GM21619 (cell line): Measurements from ENCODE around the gene FBXO31.
"Not testable (repeated sequence)": the region's sequence is repeated elsewhere in the genome, so short reads cannot be mapped to it uniquely, and the experiment has no call there.

Experiments used
- ATAC-seq: cut with Tn5 transposase; IDR thresholded peaks from one replicate; pipeline ENCODE4 v1.9.1; 2021; ENCODE audit not compliant: unreplicated experiment

FBXO31 gene

GRCh38 chr16:87344931-87345631 is 38.5 kb downstream of the FBXO31 start:
- no peak for ATAC-seq

DNA sequence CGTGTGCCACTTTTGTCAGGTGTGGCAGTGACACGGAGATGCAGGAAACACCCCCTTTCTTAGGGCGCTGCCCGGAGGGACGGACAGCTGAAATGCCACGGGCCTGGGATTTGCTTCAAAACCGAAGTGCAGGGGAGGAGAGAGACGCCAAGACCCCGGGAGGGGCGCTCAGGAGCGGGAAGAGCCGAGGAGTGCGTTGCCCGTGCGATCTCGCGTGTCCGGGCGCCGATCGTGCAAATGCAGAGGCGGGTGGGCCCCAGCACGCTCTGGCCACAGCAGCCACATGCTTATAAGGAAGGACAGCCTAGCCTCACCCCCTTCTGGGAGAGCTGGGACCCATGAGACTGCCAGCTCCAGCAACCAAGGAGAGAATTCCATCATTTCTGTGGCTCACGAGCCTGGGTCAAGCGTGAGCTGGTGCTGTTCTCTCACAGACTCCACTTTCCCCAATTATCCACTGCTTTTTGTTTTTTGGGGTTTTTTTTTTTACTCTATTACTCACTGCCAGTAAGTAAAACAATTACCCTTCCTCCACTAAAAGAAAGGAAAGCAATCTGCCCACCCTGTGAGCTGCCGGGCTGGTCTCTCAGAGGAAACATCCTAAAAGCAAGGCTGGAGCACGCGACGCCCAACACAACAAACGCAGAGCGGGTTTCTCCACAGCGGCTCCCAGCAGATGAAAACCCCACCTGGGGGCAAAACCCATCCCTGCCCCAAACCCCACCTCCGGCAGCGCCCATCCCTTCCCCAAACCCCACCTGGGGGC is 39.2 kb downstream of the FBXO31 start:
- no peak for ATAC-seq

GRCh38 chr16:87343753-87344050 is 39.9 kb downstream of the FBXO31 start:
- no peak for ATAC-seq

- ATAC-seq: no peak
Observed at GRCh38 chr16:87342978-87343752, 40.4 kb downstream of the FBXO31 start.

DNA sequence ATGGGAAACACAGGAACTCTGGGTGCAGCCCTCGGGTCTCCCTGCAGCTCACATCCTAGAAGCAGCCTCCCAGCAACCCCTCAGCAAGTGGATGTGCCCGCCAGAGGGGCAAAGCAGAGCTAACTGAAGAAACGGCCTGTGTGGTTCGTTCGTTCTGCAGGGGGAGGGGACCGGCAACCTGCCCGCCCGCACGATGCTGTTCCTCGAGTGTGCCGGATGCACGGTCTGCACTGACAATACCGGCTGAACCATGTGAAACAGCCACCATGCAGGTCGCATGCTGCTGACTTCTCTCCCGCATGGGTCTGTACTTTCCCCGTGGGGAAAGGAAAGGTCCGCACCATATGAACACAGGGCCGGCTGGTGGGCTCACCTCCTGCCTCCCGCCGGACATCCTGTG is 41.1 kb downstream of the FBXO31 start:
- no peak for ATAC-seq

DNA sequence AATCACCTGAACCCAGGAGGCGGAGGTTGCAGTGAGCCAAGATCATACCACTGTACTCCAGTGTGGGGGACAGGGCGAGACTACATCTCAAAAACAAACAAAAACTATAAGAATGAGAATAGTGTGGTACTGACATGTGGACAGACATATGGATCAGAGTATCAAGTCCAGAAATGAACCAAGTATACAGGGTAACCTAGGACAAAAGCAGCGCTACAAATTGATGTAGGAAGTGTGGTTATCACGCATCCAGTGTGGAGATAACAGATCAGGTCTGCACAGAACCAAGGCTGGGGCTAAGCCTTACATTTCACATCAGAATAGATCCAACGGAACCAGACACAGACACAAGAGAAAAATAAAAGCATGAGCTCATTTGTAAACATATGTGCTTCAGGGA is 43.4 kb downstream of the FBXO31 start:
- ATAC-seq: no peak

DNA sequence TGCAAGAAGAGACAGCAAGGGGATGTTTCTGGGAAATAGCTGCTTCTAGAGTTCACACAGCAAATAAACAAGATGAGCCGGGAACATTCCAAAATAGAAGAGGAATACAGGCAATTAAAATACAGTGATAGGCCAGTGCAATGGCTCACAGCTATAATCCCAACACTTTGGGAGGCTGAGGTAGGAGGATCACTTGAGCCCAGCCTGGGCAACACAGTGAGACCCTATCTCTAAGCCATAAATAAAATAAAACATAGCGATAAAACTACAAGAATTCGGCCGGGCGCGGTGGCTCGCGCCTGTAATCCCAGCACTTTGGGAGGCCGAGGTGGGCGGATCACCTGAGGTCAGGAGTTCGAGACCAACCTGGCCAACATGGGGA is 43.9 kb downstream of the FBXO31 start:
- not testable (repeated sequence) for ATAC-seq

GRCh38 chr16:87339086-87339723 is 44.4 kb downstream of the FBXO31 start:
- no peak for ATAC-seq

DNA sequence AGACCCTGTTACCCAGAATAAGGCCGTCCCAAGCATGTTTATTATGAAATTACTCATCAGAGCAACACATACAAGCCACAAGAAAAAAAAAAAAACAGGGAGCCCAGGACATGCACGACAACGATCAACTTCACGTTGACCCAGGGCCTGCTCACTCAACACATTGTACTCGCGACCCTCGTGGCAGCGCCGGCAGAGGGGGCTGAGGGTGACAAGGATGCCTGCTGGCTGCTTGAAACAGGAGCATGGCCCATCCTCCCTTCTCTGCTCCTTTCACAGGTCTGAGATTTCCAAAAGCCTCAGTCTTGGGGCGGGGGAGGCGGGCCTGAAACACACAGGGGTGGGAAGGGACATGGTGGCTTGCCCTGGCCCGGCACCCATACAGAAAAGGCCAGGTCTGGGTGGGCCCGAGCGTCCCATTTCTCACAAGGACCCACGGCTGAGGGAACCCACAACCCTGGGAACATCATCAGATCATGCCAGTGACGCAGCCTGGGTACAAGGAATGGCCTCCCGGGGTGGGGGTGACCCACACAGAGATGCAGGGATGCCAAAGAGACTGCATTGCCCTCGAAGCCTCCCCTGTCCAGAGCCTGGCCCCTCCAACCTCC is 45.3 kb downstream of the FBXO31 start:
- ATAC-seq: no peak

DNA sequence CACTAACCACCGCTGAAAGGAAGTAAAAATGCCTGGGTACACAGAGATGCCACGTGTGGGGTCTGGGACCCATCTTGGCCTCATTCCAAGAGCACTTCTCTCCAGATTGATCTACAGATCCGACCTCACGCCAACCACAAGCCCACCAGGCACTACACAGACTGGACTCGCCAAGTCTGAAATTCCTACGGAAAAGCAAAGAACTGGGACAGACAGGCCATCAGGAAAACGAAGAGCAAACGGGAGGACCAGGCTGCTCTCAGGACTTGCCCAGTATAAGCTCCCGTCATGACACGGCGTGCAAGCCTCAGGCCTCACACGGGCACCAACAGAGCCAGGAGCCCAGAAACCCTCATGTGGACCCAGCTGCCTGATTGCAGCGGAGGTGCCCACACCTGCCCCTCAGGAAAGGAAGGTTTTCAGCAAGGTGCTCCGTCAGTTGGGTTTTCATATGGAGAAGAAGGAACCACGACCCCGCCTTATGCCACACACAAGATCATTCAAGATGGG is 46.3 kb downstream of the FBXO31 start:
- no peak for ATAC-seq

GRCh38 chr16:87336434-87337240 is 46.9 kb downstream of the FBXO31 start:
- no peak for ATAC-seq

GRCh38 chr16:87335625-87336433 is 47.7 kb downstream of the FBXO31 start:
- no peak for ATAC-seq

DNA sequence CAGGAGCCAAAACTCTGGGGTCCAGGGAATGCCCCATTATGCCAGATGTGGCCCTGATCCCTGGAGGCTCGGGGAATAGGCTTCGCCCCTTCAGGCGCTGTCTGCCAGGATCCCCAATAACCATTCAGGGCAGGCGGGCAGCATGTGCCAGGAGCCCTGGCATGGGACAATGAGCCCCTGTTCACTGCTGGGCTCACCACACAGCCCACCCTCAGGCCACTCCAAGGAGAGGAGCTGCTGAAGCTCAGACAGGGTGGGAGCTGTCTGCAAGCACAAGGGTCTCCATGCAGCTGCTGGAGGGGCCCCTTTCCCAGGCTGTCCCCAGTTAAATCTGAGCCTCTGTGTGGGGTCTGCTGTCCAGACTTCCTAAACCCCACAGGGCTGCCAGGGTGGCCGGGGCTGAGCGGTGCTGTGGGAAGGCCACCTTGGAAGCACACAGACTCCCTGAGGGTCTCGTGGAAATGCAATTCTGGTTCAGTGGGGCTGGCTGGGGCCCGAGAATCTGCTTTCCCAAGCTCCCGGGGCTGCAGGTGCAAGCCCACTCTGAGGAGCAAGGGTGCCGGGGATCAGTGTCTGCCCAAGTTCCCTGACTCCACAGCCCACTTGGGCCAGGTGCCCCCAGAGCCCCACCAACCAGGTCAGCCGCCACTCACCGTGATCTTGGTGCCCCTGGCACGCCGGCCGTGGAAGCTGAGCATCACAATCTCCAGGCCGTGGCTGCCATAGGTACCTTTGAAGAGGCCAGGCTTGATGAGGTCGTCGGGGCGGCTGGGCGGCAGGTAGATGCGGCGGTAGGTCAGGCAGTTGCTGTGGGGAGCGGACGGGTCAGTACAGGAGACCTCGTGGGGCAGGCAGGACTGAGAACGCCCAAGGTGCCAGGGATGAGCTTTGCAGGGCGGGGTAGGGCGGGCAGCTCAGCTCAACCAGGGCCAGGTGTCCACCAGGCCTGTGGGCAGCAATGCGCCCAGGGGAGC is 48.6 kb downstream of the FBXO31 start:
- no peak for ATAC-seq

- ATAC-seq: no peak
Observed at GRCh38 chr16:87333581-87334331, 49.8 kb downstream of the FBXO31 start.

DNA sequence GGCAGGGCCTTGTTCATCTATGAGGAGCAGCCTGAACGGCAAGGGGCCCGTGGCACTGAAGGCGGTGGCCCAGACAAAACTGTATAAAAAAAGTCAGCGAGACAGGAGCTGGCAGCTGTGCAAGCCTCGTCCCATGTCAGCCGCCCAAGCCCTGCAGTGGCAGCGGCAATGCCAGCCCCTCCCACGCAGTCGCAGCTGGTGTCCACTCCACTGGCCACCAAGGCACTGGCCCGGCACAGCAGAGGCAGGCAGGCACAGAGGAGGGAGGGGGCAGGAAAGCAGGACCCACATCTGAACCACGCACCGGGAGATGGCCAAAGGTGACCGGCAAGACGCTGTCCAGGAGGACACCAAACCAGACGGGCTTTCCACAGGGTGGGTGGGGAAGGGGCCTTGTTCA is 50.5 kb downstream of the FBXO31 start:
- ATAC-seq: no peak

- ATAC-seq: no peak
Observed at GRCh38 chr16:87332150-87332549, 51.4 kb downstream of the FBXO31 start.

DNA sequence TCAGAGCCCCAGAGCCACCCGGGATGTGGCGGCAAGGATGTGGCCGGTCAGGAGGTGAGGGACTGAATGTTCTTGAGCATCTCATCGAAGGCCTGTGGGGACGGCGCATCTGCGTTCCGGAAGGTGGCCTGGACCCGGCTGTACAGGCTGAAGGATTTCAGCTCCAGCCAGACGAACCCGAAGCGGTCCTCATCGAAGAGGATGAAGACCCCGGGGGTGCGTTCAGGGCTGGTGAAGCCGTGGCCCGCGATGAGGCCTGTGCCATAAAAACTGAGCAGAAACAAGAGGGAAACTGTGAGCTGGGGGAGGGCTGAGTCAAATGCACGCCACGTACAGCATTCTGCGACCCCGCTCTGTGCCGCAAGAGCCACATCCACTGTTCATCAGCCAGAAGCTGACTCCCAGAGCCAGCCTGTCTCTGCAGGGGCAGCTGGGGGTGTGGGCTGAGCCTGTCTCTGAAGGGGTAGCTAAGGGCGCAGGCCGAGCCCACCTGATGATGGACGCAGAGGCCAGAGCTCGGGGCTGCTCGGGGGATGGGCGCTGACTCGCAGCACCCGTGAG is 52.3 kb downstream of the FBXO31 start:
- ATAC-seq: no peak
